Measurements from ENCODE around the gene DUSP14.
A peak's percentile ranks its signal among the peaks of the same experiment; 100 is the strongest.

Gene DUSP14

GRCh38 chr17:37475731-37476420 is 13.8 kb upstream of the DUSP14 start:
- Mint-ChIP-seq H3K36me3 (ENCODE audit: low read depth) (peaks cover 89% of the 10 kb centered on the region), H3K27ac (no peak overlapping the region), H3K27me3 (no peaks in the 10 kb centered on the region), H3K4me1 (ENCODE audit: low read depth) (no peaks in the 10 kb centered on the region), H3K4me3 (no peak overlapping the region), H3K9me3 (no peaks in the 10 kb centered on the region)
- no peak for DNase-seq

GRCh38 chr17:37476431-37477120 is 13.1 kb upstream of the DUSP14 start:
- Mint-ChIP-seq H3K4me1 (ENCODE audit: low read depth) (no peaks in the 10 kb centered on the region), H3K9me3 (no peaks in the 10 kb centered on the region), H3K27me3 (no peaks in the 10 kb centered on the region), H3K27ac (peak overlapping the region; percentile 53), H3K36me3 (ENCODE audit: low read depth) (peaks cover 84% of the 10 kb centered on the region), H3K4me3 (no peak overlapping the region)
- no peak for DNase-seq

- Mint-ChIP-seq H3K4me1 (ENCODE audit: low read depth) (peaks cover 5% of the 10 kb centered on the region), H3K4me3 (no peak overlapping the region), H3K36me3 (ENCODE audit: low read depth) (peaks cover 71% of the 10 kb centered on the region), H3K27me3 (no peaks in the 10 kb centered on the region), H3K27ac (no peak overlapping the region), H3K9me3 (no peaks in the 10 kb centered on the region)
- no peak for DNase-seq
Observed at GRCh38 chr17:37478187-37478586, 11.5 kb upstream of the DUSP14 start.

- no peak for DNase-seq
- Mint-ChIP-seq H3K27ac (no peak overlapping the region), H3K27me3 (no peaks in the 10 kb centered on the region), H3K36me3 (ENCODE audit: low read depth) (peaks cover 63% of the 10 kb centered on the region), H3K4me1 (ENCODE audit: low read depth) (peaks cover 13% of the 10 kb centered on the region), H3K4me3 (no peak overlapping the region), H3K9me3 (no peaks in the 10 kb centered on the region)
Observed at GRCh38 chr17:37479025-37479424, 10.7 kb upstream of the DUSP14 start.

- Mint-ChIP-seq H3K36me3 (ENCODE audit: low read depth) (peaks cover 53% of the 10 kb centered on the region), H3K4me1 (ENCODE audit: low read depth) (peaks cover 13% of the 10 kb centered on the region), H3K27me3 (no peaks in the 10 kb centered on the region), H3K4me3 (no peak overlapping the region), H3K9me3 (no peaks in the 10 kb centered on the region), H3K27ac (no peak overlapping the region)
- DNase-seq, result no peak
Observed at GRCh38 chr17:37480427-37480826, 9.3 kb upstream of the DUSP14 start.

GRCh38 chr17:37481001-37481665 is 8.6 kb upstream of the DUSP14 start:
- no peak for DNase-seq
- no peak overlapping the region for H3K4me3 Mint-ChIP-seq
- peaks cover 13% of the 10 kb centered on the region for H3K4me1 Mint-ChIP-seq (ENCODE audit: low read depth)
- H3K9me3 Mint-ChIP-seq, result no peaks in the 10 kb centered on the region
- H3K27ac Mint-ChIP-seq, result no peak overlapping the region
- no peaks in the 10 kb centered on the region for H3K27me3 Mint-ChIP-seq
- peaks cover 46% of the 10 kb centered on the region for H3K36me3 Mint-ChIP-seq (ENCODE audit: low read depth)

GRCh38 chr17:37483311-37484039 is 6.2 kb upstream of the DUSP14 start:
- H3K9me3 Mint-ChIP-seq, result no peaks in the 10 kb centered on the region
- peaks cover 20% of the 10 kb centered on the region for H3K4me1 Mint-ChIP-seq (ENCODE audit: low read depth)
- H3K36me3 Mint-ChIP-seq (ENCODE audit: low read depth), result peaks cover 23% of the 10 kb centered on the region
- no peaks in the 10 kb centered on the region for H3K27me3 Mint-ChIP-seq
- DNase-seq, result no peak
- H3K27ac Mint-ChIP-seq, result peak overlapping the region; percentile 4
- H3K4me3 Mint-ChIP-seq, result no peak overlapping the region

DNA sequence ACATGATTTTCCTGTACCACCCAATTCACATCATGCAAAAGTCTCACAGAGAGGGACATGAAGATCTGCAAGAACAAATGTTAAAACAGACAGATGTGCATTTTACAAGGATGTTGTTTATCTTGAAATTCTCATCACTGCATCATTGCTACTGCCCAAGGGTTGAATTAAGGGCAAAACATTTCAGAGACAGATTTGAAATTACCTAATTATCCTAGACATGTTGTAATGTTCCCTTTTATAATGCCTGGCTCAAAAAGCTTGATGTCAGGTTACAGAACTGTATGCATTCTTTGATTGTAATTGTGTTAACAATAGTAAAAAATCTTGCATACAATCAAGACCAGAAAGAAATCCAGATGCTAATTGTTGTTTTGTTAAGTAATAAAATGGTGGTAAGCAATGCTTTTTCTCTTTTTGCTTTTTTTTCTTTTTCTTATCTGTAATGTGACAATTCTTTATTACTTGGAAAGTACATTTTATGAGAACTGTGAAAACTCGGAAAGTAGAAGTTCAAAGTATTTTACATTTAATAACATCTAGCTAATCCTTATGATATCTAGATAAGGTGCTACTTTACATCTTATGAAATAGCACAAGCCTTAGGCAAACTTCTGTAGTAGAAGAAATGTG is 3.6 kb upstream of the DUSP14 start:
- H3K9me3 Mint-ChIP-seq, result no peaks in the 10 kb centered on the region
- peaks cover 38% of the 10 kb centered on the region for H3K4me1 Mint-ChIP-seq (ENCODE audit: low read depth)
- H3K36me3 Mint-ChIP-seq (ENCODE audit: low read depth), result peaks cover 7% of the 10 kb centered on the region
- no peak for DNase-seq
- no peak overlapping the region for H3K27ac Mint-ChIP-seq
- H3K4me3 Mint-ChIP-seq, result no peak overlapping the region
- H3K27me3 Mint-ChIP-seq, result no peaks in the 10 kb centered on the region

- no peaks in the 10 kb centered on the region for H3K27me3 Mint-ChIP-seq
Observed at GRCh38 chr17:37488009-37488604, 1.6 kb upstream of the DUSP14 start.

DNA sequence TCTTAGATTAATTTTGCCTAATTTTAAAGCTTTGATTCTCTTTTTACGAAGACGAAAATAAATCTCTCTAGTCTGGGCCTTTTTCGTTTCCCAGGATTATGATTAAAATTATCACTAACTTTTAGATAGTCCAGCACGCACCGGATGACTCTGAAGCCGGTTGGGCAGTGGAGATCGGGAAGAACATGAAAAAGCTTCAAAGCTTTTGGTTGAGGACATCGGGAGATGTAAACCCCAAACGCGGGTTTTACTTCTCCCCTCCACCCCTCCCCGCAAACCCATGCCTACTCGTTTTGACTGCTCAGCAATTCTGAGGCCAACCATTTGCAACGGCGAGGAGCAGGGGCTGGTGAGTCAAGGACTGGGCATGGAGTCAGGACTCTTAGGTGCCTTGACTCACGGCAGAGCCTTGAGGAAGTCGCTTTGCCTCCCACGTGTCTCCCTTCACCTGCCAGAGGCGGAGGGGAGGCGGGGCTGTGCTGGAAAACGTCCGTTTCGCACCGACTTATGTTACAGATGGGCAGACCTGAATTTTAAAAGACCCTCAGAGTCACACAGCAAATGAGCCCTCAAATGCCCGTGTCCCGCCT is 989 bp upstream of the DUSP14 start:
- Mint-ChIP-seq H3K27me3 (no peaks in the 10 kb centered on the region), H3K4me3 (peak overlapping the region; percentile 88), H3K27ac (peak overlapping the region; percentile 95), H3K4me1 (ENCODE audit: low read depth) (peaks cover 52% of the 10 kb centered on the region), H3K9me3 (no peaks in the 10 kb centered on the region), H3K36me3 (ENCODE audit: low read depth) (peaks cover 5% of the 10 kb centered on the region)
- DNase-seq, result peak; percentile 73

More at GRCh38 chr17:37488009-37488604, 1.6 kb upstream of the DUSP14 start:
- peaks cover 5% of the 10 kb centered on the region for H3K36me3 Mint-ChIP-seq (ENCODE audit: low read depth)
- peaks cover 52% of the 10 kb centered on the region for H3K4me1 Mint-ChIP-seq (ENCODE audit: low read depth)
- peak overlapping the region; percentile 95 for H3K27ac Mint-ChIP-seq
- H3K4me3 Mint-ChIP-seq, result peak overlapping the region; percentile 88
- DNase-seq, result no peak
- no peaks in the 10 kb centered on the region for H3K9me3 Mint-ChIP-seq

DNA sequence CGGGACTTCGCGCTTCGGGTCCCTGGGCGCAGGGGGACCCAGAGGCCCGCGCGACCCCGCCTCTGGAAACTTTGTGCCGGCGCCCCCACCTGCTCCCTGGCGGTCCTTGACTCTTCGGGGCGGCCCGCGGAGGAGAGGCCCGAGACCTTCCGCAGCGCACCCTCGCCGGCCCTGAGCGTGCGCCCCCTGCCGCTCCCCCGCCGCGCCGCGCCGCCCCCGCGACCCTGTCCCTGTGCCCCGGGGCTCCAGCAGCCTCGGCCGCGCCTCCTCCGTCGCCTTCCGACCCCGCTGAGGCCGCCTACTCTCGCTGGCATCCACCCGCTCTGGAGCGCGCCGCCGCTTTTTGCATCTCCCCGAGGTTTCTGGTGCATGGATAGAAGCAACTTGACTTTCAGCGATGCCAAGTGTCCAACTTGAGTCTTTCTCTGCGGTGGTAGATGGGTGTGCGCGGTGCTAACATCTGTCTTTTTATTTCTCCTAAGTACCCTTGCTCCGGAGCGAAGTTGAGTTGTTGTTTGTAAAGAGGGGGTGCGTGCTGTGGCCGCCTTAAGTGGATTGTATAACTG is 414 bp downstream of the DUSP14 start:
- peak overlapping the region; percentile 88 for H3K4me3 Mint-ChIP-seq
- no peaks in the 10 kb centered on the region for H3K27me3 Mint-ChIP-seq
- peaks cover 5% of the 10 kb centered on the region for H3K36me3 Mint-ChIP-seq (ENCODE audit: low read depth)
- DNase-seq, result peak; percentile 82
- H3K9me3 Mint-ChIP-seq, result no peaks in the 10 kb centered on the region
- H3K4me1 Mint-ChIP-seq (ENCODE audit: low read depth), result peaks cover 55% of the 10 kb centered on the region
- peak overlapping the region; percentile 88 for H3K27ac Mint-ChIP-seq

GRCh38 chr17:37490638-37491614 is 1.2 kb downstream of the DUSP14 start:
- H3K27me3 Mint-ChIP-seq, result no peaks in the 10 kb centered on the region
- no peaks in the 10 kb centered on the region for H3K9me3 Mint-ChIP-seq
- peaks cover 55% of the 10 kb centered on the region for H3K4me1 Mint-ChIP-seq (ENCODE audit: low read depth)
- peak overlapping the region; percentile 88 for H3K27ac Mint-ChIP-seq
- peak overlapping the region; percentile 88 for H3K4me3 Mint-ChIP-seq
- DNase-seq, result peak; percentile 42
- H3K36me3 Mint-ChIP-seq (ENCODE audit: low read depth), result peaks cover 5% of the 10 kb centered on the region
